Body of pancreas (tissue), 4 donors: ENCODE results near the gene KAT6B.

ENCODE experiments used
- POLR2A ChIP-seq, 3 donors: fragments of 450-650 bp; IDR thresholded peaks; one replicate each; pipeline ENCODE4 v1.6.1; 2016; ENCODE audit warnings: antibody characterized with exemption in 3 of 3, mild to moderate bottlenecking in 2 of 3
- TF ChIP-seq, protein P1 (sequence below), 7 experiments: fragments of 450-650 bp in 4 of 7; fragments of 200-600 bp in 3 of 7; sonication (generic) in 3 of 7; IDR thresholded peaks; one replicate each; pipeline ENCODE4 v1.5.1; 2016 to 2019; ENCODE audit warnings: antibody characterized with exemption in 7 of 7

DNA sequence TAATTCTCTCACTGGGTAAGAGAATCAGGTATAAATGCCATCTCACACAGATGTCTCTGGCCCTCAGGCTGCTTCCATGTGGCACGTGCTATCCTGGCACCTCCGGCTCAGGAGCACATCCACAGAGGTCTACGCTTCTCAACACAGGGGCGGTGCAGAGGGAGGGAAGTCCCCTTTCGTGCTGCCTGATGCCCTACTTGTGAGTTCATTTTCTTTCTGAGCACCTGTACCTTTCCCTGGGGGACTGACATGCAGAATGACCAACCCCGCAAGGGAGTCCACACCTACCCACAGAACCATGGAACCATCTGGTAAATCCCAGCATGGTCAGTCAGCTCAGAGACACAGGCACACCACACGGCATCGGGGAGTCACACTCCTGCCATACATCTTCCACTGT lies 186.1 kb downstream of the KAT6B start:
- TF ChIP-seq, protein P1, sequence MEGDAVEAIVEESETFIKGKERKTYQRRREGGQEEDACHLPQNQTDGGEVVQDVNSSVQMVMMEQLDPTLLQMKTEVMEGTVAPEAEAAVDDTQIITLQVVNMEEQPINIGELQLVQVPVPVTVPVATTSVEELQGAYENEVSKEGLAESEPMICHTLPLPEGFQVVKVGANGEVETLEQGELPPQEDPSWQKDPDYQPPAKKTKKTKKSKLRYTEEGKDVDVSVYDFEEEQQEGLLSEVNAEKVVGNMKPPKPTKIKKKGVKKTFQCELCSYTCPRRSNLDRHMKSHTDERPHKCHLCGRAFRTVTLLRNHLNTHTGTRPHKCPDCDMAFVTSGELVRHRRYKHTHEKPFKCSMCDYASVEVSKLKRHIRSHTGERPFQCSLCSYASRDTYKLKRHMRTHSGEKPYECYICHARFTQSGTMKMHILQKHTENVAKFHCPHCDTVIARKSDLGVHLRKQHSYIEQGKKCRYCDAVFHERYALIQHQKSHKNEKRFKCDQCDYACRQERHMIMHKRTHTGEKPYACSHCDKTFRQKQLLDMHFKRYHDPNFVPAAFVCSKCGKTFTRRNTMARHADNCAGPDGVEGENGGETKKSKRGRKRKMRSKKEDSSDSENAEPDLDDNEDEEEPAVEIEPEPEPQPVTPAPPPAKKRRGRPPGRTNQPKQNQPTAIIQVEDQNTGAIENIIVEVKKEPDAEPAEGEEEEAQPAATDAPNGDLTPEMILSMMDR (IDR thresholded peaks at IDR 0.05) = no peak
- TF ChIP-seq POLR2A (IDR thresholded peaks at IDR 0.05) = no peak
